H9 (cell line): ENCODE measurements around the gene RPL36A. TPM values are rescaled to one million over a fixed set of nuclear protein-coding genes. Genes with fewer than 3 reads are reported as not detected.

Source experiments
- DNase-seq: peaks from one replicate; pipeline ENCODE4 v3.0.0-alpha.2; 2017
- H2AFZ ChIP-seq: one replicate; pipeline ENCODE4 v1.6.1; 2013; ENCODE audit warnings: mild to moderate bottlenecking, low read length, control low read depth, moderate library complexity
- H2AK5ac ChIP-seq: 2 replicates; pipeline ENCODE4 v1.6.1; 2013; ENCODE audit warnings: low read length, control low read depth, mixed read lengths; ENCODE audit not compliant: insufficient read length
- H2BK120ac ChIP-seq: one replicate; pipeline ENCODE4 v1.6.1; 2013; ENCODE audit warnings: low read depth, mild to moderate bottlenecking, low read length, control low read depth, inconsistent platforms; ENCODE audit not compliant: poor library complexity, severe bottlenecking
- H2BK12ac ChIP-seq: 2 replicates; pipeline ENCODE4 v1.6.1; 2013; ENCODE audit warnings: low read length, control low read depth, mixed read lengths, low read depth; ENCODE audit not compliant: insufficient read length
- H2BK15ac ChIP-seq: 2 replicates; pipeline ENCODE4 v1.6.1; 2013; ENCODE audit warnings: low read depth, low read length, control low read depth
- H2BK20ac ChIP-seq: one replicate; pipeline ENCODE4 v1.6.1; 2013; ENCODE audit warnings: low read depth, mild to moderate bottlenecking, low read length, control low read depth, inconsistent platforms; ENCODE audit not compliant: poor library complexity, severe bottlenecking
- H2BK5ac ChIP-seq: 2 replicates; pipeline ENCODE4 v1.6.1; 2013; ENCODE audit warnings: low read length, control low read depth, mixed read lengths; ENCODE audit not compliant: insufficient read length
- H3K14ac ChIP-seq: 2 replicates; pipeline ENCODE4 v1.6.1; 2013; ENCODE audit warnings: low read length, control low read depth; ENCODE audit not compliant: insufficient read depth
- H3K18ac ChIP-seq: 2 replicates; pipeline ENCODE4 v1.6.1; 2013; ENCODE audit warnings: low read depth, mild to moderate bottlenecking, mixed read lengths, low read length, control low read depth; ENCODE audit not compliant: insufficient read length
- H3K23ac ChIP-seq: 2 replicates; pipeline ENCODE4 v1.6.1; 2013; ENCODE audit warnings: low read length, control low read depth, mixed read lengths, low read depth; ENCODE audit not compliant: insufficient read length
- H3K23me2 ChIP-seq: 2 replicates; pipeline ENCODE4 v1.6.1; 2013; ENCODE audit warnings: low read depth, mild to moderate bottlenecking, mixed read lengths, low read length, control low read depth; ENCODE audit not compliant: insufficient read length, poor library complexity, severe bottlenecking
- H3K27ac ChIP-seq: 2 replicates; pipeline ENCODE4 v1.5.1; 2013; ENCODE audit warnings: low read length, control low read depth, mixed read lengths, low read depth; ENCODE audit not compliant: insufficient read length
- H3K27me3 ChIP-seq: 2 replicates; pipeline ENCODE4 v1.6.1; 2013; ENCODE audit warnings: low read length, control low read depth, inconsistent platforms; ENCODE audit not compliant: insufficient read depth
- H3K4ac ChIP-seq: 2 replicates; pipeline ENCODE4 v1.6.1; 2013; ENCODE audit warnings: low read depth, mild to moderate bottlenecking, control low read depth, inconsistent platforms, low read length, moderate library complexity
- H3K4me1 ChIP-seq: 2 replicates; pipeline ENCODE4 v1.6.1; 2013; ENCODE audit warnings: low read length, control low read depth, inconsistent platforms; ENCODE audit not compliant: insufficient read depth
- H3K4me2 ChIP-seq: 2 replicates; pipeline ENCODE4 v1.6.1; 2013; ENCODE audit warnings: low read length, control low read depth, mixed read lengths; ENCODE audit not compliant: insufficient read length, insufficient read depth
- H3K56ac ChIP-seq: 2 replicates; pipeline ENCODE4 v1.6.1; 2013; ENCODE audit warnings: low read depth, mild to moderate bottlenecking, mixed read lengths, low read length, control low read depth; ENCODE audit not compliant: insufficient read length
- H3K79me1 ChIP-seq: 2 replicates; pipeline ENCODE4 v1.6.1; 2013; ENCODE audit warnings: low read depth, mild to moderate bottlenecking, moderate library complexity, low read length, control low read depth, inconsistent platforms; ENCODE audit not compliant: insufficient read depth, poor library complexity, severe bottlenecking
- H3K79me2 ChIP-seq: 2 replicates; pipeline ENCODE4 v1.6.1; 2013; ENCODE audit warnings: low read length, control low read depth, inconsistent platforms; ENCODE audit not compliant: insufficient read depth
- H3K9ac ChIP-seq: 2 replicates; pipeline ENCODE4 v1.6.1; 2013; ENCODE audit warnings: low read length, control low read depth, mixed read lengths; ENCODE audit not compliant: insufficient read length; ENCODE audit errors: extremely low read depth
- H3K9me3 ChIP-seq: one replicate; pipeline ENCODE4 v1.6.1; 2013; ENCODE audit warnings: low read depth, low read length, inconsistent platforms; ENCODE audit not compliant: control insufficient read depth
- H3T11ph ChIP-seq: one replicate; pipeline ENCODE4 v1.6.1; 2013; ENCODE audit warnings: mild to moderate bottlenecking, low read length, control low read depth, inconsistent platforms
- H4K20me1 ChIP-seq: one replicate; pipeline ENCODE4 v1.6.1; 2013; ENCODE audit not compliant: control insufficient read depth, insufficient read length, insufficient read depth
- H4K5ac ChIP-seq: 2 replicates; pipeline ENCODE4 v1.6.1; 2013; ENCODE audit warnings: low read depth, mild to moderate bottlenecking, mixed read lengths, low read length, control low read depth; ENCODE audit not compliant: insufficient read length
- H4K8ac ChIP-seq: replicated peaks from 2 replicates; pipeline ENCODE4 v1.6.1; 2013; ENCODE audit warnings: low read length, control low read depth, mixed read lengths, low read depth; ENCODE audit not compliant: insufficient read length
- H4K91ac ChIP-seq: 2 replicates; pipeline ENCODE4 v1.6.1; 2013; ENCODE audit warnings: low read depth, mild to moderate bottlenecking, moderate library complexity, mixed read lengths, low read length, control low read depth; ENCODE audit not compliant: insufficient read length
- H3K27ac Mint-ChIP-seq, 3 experiments: 2 replicates in 2 of 3; 3 replicates in 1 of 3; pipeline ENCODE4 v1.8.0; 2020 to 2021; ENCODE audit warnings: mixed read lengths in 3 of 3, mild to moderate bottlenecking in 1 of 3, moderate library complexity in 1 of 3
- H3K27me3 Mint-ChIP-seq: 2 replicates; pipeline ENCODE4 v1.8.0; 2021; ENCODE audit warnings: low read depth, mild to moderate bottlenecking, moderate library complexity, mixed read lengths
- H3K36me3 Mint-ChIP-seq, 3 experiments: 2 replicates in 2 of 3; 3 replicates in 1 of 3; pipeline ENCODE4 v1.8.0; 2020 to 2021; ENCODE audit warnings: low read depth in 3 of 3, mixed read lengths in 3 of 3; ENCODE audit not compliant: insufficient read depth in 1 of 3
- H3K4me1 Mint-ChIP-seq, 2 experiments: 2 replicates each; pipeline ENCODE4 v1.8.0; 2020; ENCODE audit warnings: mixed read lengths in 2 of 2
- H3K4me3 Mint-ChIP-seq, 2 experiments: 2 replicates in 1 of 2; 3 replicates in 1 of 2; pipeline ENCODE4 v1.8.0; 2020 to 2021; ENCODE audit warnings: mild to moderate bottlenecking in 2 of 2, mixed read lengths in 2 of 2, moderate library complexity in 1 of 2
- H3K9me3 Mint-ChIP-seq, 2 experiments: 2 replicates in 1 of 2; 3 replicates in 1 of 2; pipeline ENCODE4 v1.8.0; 2020; ENCODE audit warnings: mild to moderate bottlenecking in 2 of 2, mixed read lengths in 2 of 2, moderate library complexity in 1 of 2
- WGBS: extraction: QIAGEN DNeasy Blood & Tissue Kit; methylation state at CpG from one replicate; pipeline ENCODE4 v1.1.7; 2013; ENCODE audit warnings: missing lambda C conversion rate, low lambda C conversion rate, mixed read lengths; ENCODE audit not compliant: insufficient read length; ENCODE audit errors: extremely low coverage; 5-methylcytosine and 5-hydroxymethylcytosine counted together
- total RNA-seq: library from RNA; stranded (reverse); gene quantifications from 2 replicates; pipeline ENCODE4 v1.2.1, GENCODE V29; 2021
- TF ChIP-seq, protein P1 (sequence below): fragments of 200-600 bp; sonication (generic); conservative IDR thresholded peaks from 3 replicates; pipeline ENCODE4 v1.8.0; 2021; ENCODE audit warnings: antibody characterized with exemption, mild to moderate bottlenecking

Gene RPL36A
- total RNA-seq, 1 experiment from 2014 or later: 428 TPM

DNA sequence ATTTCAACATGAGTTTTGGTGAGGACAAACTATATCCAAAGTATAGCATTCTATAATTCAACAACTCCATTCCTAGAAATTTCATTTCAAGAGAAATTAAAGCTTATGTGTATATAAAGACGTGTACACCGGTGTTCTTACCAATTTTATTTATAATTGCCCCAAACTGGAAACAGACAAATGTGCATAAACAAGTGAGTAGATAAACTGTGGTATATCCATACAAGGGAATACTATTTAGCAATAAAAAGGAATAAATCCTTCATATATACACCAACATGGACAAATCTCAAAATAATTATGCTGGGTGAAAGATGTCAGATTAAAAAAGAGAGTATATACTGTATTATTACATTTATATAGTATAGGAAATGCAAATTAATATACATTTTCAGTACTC lies 37.1 kb downstream of the RPL36A start:
- no peak overlapping the region for H3K14ac ChIP-seq
- no peaks in the 10 kb centered on the region for H3K27me3 ChIP-seq
- Mint-ChIP-seq H3K36me3 (peaks cover 44 to 63% (median 61%) of the 10 kb centered on the region in 3 experiments), H3K4me1 (no peaks in the 10 kb centered on the region), H3K27ac (no peak overlapping the region), H3K4me3 (no peak overlapping the region), H3K27me3 (no peaks in the 10 kb centered on the region), H3K9me3 (peaks cover 64 to 72% of the 10 kb centered on the region in 2 experiments)
- no peaks in the 10 kb centered on the region for H4K20me1 ChIP-seq
- WGBS: no CpG with 5 or more reads among the region's 2 CpGs
- TF ChIP-seq, protein P1, sequence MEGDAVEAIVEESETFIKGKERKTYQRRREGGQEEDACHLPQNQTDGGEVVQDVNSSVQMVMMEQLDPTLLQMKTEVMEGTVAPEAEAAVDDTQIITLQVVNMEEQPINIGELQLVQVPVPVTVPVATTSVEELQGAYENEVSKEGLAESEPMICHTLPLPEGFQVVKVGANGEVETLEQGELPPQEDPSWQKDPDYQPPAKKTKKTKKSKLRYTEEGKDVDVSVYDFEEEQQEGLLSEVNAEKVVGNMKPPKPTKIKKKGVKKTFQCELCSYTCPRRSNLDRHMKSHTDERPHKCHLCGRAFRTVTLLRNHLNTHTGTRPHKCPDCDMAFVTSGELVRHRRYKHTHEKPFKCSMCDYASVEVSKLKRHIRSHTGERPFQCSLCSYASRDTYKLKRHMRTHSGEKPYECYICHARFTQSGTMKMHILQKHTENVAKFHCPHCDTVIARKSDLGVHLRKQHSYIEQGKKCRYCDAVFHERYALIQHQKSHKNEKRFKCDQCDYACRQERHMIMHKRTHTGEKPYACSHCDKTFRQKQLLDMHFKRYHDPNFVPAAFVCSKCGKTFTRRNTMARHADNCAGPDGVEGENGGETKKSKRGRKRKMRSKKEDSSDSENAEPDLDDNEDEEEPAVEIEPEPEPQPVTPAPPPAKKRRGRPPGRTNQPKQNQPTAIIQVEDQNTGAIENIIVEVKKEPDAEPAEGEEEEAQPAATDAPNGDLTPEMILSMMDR: no peak
- no peaks in the 10 kb centered on the region for H3K4me1 ChIP-seq
- no peak overlapping the region for H2BK15ac ChIP-seq
- no peak overlapping the region for H4K8ac ChIP-seq
- H3K9ac ChIP-seq: no peak overlapping the region
- H3K9me3 ChIP-seq: peaks cover 32% of the 10 kb centered on the region
- H3K4ac ChIP-seq: no peak overlapping the region
- no peak overlapping the region for H3T11ph ChIP-seq
- H3K23me2 ChIP-seq: no peaks in the 10 kb centered on the region
- no peak overlapping the region for H3K18ac ChIP-seq
- H2AK5ac ChIP-seq: no peak overlapping the region
- H3K79me2 ChIP-seq: no peaks in the 10 kb centered on the region
- no peak overlapping the region for H3K4me2 ChIP-seq
- DNase-seq: no peak
- H2BK5ac ChIP-seq: no peak overlapping the region
- no peak overlapping the region for H4K91ac ChIP-seq
- no peak overlapping the region for H2BK20ac ChIP-seq
- H2BK12ac ChIP-seq: no peak overlapping the region
- H3K79me1 ChIP-seq: no peaks in the 10 kb centered on the region
- H4K5ac ChIP-seq: no peak overlapping the region
- no peak overlapping the region for H2BK120ac ChIP-seq
- no peak overlapping the region for H2AFZ ChIP-seq
- no peak overlapping the region for H3K56ac ChIP-seq
- H3K23ac ChIP-seq: no peak overlapping the region
- no peak overlapping the region for H3K27ac ChIP-seq
